ENCODE data around the gene SEMG2.

Gene SEMG2

GRCh38 chr20:45258664-45259063 lies 37.5 kb downstream of the SEMG2 start:
- TF ChIP-seq CTCF (conservative IDR thresholded peaks at IDR 0.05; ENCODE audit: low read depth, low read length): no peak
- no peak for DNase-seq (ENCODE audit: low read depth)
- H3K4me3 ChIP-seq (ENCODE audit: low read length): no peak overlapping the region

- no peak overlapping the region for H3K4me3 ChIP-seq (ENCODE audit: low read length)
- TF ChIP-seq CTCF (conservative IDR thresholded peaks at IDR 0.05; ENCODE audit: low read depth, low read length): no peak
- no peak for DNase-seq (ENCODE audit: low read depth)
Observed at GRCh38 chr20:45263556-45264266, 42.5 kb downstream of the SEMG2 start.

- no peak for TF ChIP-seq CTCF (conservative IDR thresholded peaks at IDR 0.05; ENCODE audit: low read depth, low read length)
- no peak for DNase-seq (ENCODE audit: low read depth)
Observed at GRCh38 chr20:45266977-45267376, 45.8 kb downstream of the SEMG2 start.

GRCh38 chr20:45268531-45268930 lies 47.4 kb downstream of the SEMG2 start:
- TF ChIP-seq CTCF (conservative IDR thresholded peaks at IDR 0.05; ENCODE audit: low read depth, low read length): no peak
- H3K4me3 ChIP-seq (ENCODE audit: low read length): no peak overlapping the region
- no peak for DNase-seq (ENCODE audit: low read depth)

More at GRCh38 chr20:45266977-45267376, 45.8 kb downstream of the SEMG2 start:
- no peak overlapping the region for H3K4me3 ChIP-seq (ENCODE audit: low read length)

- DNase-seq (ENCODE audit: low read depth): no peak
Observed at GRCh38 chr20:45269056-45269455, 47.9 kb downstream of the SEMG2 start.

GRCh38 chr20:45269754-45270270 lies 48.6 kb downstream of the SEMG2 start:
- H3K4me3 ChIP-seq (ENCODE audit: low read length): no peak overlapping the region
- DNase-seq (ENCODE audit: low read depth): no peak
- no peak for TF ChIP-seq CTCF (conservative IDR thresholded peaks at IDR 0.05; ENCODE audit: low read depth, low read length)

More at GRCh38 chr20:45269056-45269455, 47.9 kb downstream of the SEMG2 start:
- TF ChIP-seq CTCF (conservative IDR thresholded peaks at IDR 0.05; ENCODE audit: low read depth, low read length): no peak
- no peak overlapping the region for H3K4me3 ChIP-seq (ENCODE audit: low read length)
